Bronchial epithelial cell (primary cell): ENCODE data around the gene FUT8. TPM values are rescaled to one million over a fixed set of nuclear protein-coding genes. Genes with fewer than 3 reads are reported as not detected.

Source experiments
- DNase-seq: peaks from one replicate; pipeline ENCODE4 v3.0.0-alpha.2; 2010; ENCODE audit warnings: low read depth
- FAIRE-seq: peaks from 2 replicates; lab custom pipeline; 2011; peaks lifted over from hg19 to GRCh38; lab: Jason Lieb, UNC
- H3K27me3 ChIP-seq: 2 replicates; pipeline ENCODE4 v1.5.1; 2011; ENCODE audit warnings: low read length; ENCODE audit not compliant: control insufficient read depth, insufficient read depth
- H3K36me3 ChIP-seq: 2 replicates; pipeline ENCODE4 v1.5.1; 2011; ENCODE audit warnings: low read length; ENCODE audit not compliant: control insufficient read depth, insufficient read depth
- H3K4me3 ChIP-seq: 2 replicates; pipeline ENCODE4 v1.5.1; 2011; ENCODE audit warnings: mild to moderate bottlenecking, low read depth, low read length, control low read depth
- CTCF ChIP-seq: IDR thresholded peaks from 2 replicates; pipeline ENCODE4 v1.5.1; 2011; ENCODE audit warnings: mild to moderate bottlenecking, moderate library complexity, low read length, control low read depth, inconsistent platforms; ENCODE audit not compliant: insufficient read depth, severe bottlenecking
- total RNA-seq: library from RNA; depleted of rRNA; stranded (reverse); fragments of >200 nt; gene quantifications from 2 replicates; pipeline ENCODE4 v1.2.1, GENCODE V29; 2014

Gene FUT8
- total RNA-seq, 1 donor from 2014 or later = 16.3 TPM

- Histone ChIP-seq H3K4me3 (no peak overlapping the region), H3K36me3 (no peaks in the 10 kb centered on the region), H3K27me3 (no peaks in the 10 kb centered on the region)
- peak; percentile 50 for DNase-seq
- no peak for FAIRE-seq
- TF ChIP-seq CTCF = no peak
Measured at GRCh38 chr14:65432361-65432948, 19.9 kb downstream of the FUT8 start.

GRCh38 chr14:65433157-65433556 is 20.6 kb downstream of the FUT8 start:
- Histone ChIP-seq H3K36me3 (no peaks in the 10 kb centered on the region), H3K4me3 (no peak overlapping the region), H3K27me3 (no peaks in the 10 kb centered on the region)
- FAIRE-seq (no peak), DNase-seq (peak; percentile 48)
- no peak for TF ChIP-seq CTCF

- TF ChIP-seq CTCF = no peak
- no peaks in the 10 kb centered on the region for H3K36me3 ChIP-seq
- FAIRE-seq (no peak), DNase-seq (no peak)
- no peak overlapping the region for H3K4me3 ChIP-seq
- no peaks in the 10 kb centered on the region for H3K27me3 ChIP-seq
Measured at GRCh38 chr14:65433646-65434045, 21.1 kb downstream of the FUT8 start.

- Histone ChIP-seq H3K36me3 (no peaks in the 10 kb centered on the region), H3K4me3 (no peak overlapping the region), H3K27me3 (no peaks in the 10 kb centered on the region)
- DNase-seq = no peak
- TF ChIP-seq CTCF = no peak
- no peak for FAIRE-seq
Measured at GRCh38 chr14:65434216-65434850, 21.8 kb downstream of the FUT8 start.

GRCh38 chr14:65438266-65438933 is 25.9 kb downstream of the FUT8 start:
- DNase-seq (no peak), FAIRE-seq (no peak)
- TF ChIP-seq CTCF = no peak
- H3K4me3 ChIP-seq = no peak overlapping the region
- H3K27me3 ChIP-seq = no peaks in the 10 kb centered on the region
- no peaks in the 10 kb centered on the region for H3K36me3 ChIP-seq

GRCh38 chr14:65439117-65439516 is 26.6 kb downstream of the FUT8 start:
- no peak for DNase-seq
- H3K36me3 ChIP-seq = no peaks in the 10 kb centered on the region
- no peak for FAIRE-seq
- TF ChIP-seq CTCF = no peak
- no peak overlapping the region for H3K4me3 ChIP-seq
- H3K27me3 ChIP-seq = no peaks in the 10 kb centered on the region
